GM21723 (cell line): ENCODE data around the gene GNA15.
"Not testable (repeated sequence)": the region's sequence is repeated elsewhere in the genome, so short reads cannot be mapped to it uniquely, and the experiment has no call there.

Source experiments
- ATAC-seq: cut with Tn5 transposase; IDR thresholded peaks from one replicate; pipeline ENCODE4 v1.9.1; 2021; ENCODE audit warnings: mild to moderate bottlenecking, moderate library complexity; ENCODE audit not compliant: unreplicated experiment

The GNA15 gene, protein sequence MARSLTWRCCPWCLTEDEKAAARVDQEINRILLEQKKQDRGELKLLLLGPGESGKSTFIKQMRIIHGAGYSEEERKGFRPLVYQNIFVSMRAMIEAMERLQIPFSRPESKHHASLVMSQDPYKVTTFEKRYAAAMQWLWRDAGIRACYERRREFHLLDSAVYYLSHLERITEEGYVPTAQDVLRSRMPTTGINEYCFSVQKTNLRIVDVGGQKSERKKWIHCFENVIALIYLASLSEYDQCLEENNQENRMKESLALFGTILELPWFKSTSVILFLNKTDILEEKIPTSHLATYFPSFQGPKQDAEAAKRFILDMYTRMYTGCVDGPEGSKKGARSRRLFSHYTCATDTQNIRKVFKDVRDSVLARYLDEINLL

DNA sequence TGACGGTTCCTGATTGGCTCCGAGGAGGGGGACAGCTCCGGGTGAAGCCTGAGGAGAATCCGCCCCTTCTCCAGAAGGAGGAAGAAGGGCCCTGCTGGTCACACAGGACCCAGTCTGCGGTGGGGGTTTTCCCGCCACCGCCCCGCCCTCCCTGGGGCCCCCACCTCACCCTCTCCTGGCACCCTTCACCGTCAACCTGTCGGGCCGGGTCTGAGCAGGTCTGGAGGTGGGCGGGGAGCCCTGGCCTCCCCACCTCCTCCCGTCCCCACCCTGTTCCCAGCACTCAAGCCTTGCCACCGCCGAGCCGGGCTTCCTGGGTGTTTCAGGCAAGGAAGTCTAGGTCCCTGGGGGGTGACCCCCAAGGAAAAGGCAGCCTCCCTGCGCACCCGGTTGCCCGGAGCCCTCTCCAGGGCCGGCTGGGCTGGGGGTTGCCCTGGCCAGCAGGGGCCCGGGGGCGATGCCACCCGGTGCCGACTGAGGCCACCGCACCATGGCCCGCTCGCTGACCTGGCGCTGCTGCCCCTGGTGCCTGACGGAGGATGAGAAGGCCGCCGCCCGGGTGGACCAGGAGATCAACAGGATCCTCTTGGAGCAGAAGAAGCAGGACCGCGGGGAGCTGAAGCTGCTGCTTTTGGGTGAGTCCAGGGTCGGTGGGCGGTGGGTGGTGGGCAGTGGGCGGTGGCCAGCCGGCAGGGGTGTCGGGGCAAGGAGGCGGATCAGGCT, at the start of gene GNA15:
GNA15 (plus strand) TSS at position 73 of the 723 bp plus-strand sequence; CDS start at position 491, 418 bp downstream.
- no peak for ATAC-seq

DNA sequence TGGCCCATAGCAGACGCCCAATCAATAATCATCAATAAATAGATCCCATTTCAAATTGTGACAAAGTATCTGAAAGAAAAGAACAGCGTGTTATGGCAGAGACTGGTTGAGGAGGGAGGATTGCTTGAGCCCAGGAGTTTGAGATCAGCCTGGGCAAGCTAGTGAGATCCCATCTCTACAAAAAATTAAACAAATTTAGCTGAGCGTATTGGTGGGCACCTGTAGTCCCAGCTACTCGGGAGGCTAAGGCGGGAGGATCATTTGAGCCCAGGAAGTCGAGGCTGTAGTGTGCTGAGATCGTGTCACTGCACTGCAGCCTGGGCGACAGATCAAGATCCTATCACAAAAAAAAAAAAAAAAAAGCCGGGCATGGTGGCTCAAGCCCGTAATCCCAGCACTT, 48.1 kb upstream of the GNA15 start:
- no peak for ATAC-seq

GRCh38 chr19:3089299-3089855, 46.5 kb upstream of the GNA15 start:
- not testable (repeated sequence) for ATAC-seq

DNA sequence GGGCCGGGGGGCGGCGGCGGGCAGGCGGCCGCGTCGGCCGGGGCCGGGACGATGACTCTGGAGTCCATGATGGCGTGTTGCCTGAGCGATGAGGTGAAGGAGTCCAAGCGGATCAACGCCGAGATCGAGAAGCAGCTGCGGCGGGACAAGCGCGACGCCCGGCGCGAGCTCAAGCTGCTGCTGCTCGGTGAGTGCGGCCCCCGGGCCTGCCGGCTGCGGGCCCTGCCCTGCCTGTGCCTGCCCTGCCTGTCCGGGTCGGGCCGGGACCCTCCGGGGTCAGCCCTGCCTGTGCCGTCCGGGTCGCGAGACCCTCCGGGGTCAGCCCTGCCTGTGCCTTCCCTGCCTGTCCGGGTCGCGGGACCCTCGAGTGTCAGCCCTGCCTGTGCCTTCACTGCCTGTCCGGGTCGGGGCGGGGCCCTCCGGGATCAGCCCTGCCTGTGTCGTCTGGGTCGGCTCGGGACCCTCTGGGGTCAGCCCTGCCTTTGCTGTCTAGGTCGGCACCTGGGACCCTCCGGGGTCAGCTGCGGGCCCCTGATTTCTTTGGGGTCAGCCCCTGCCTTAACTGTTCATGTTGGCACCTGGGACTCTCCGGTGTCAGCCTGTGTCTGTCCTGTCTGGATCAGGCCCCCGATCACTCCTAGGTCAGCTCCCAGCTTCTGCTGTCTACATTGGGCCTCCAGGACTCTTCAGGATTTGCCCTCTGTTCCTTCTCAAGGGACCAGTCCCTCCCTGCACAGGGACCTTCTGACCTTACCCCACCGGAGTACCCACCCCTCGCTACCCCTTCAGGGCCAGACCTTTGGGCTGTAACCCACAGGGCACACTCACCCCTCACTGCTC, 41.0 kb upstream of the GNA15 start:
- ATAC-seq: no peak

- ATAC-seq: no peak
These were observed 40.2 kb upstream of the GNA15 start for GRCh38 chr19:3095441-3096191.

- no peak for ATAC-seq
These were observed 39.4 kb upstream of the GNA15 start for GRCh38 chr19:3096267-3096901.

- no peak for ATAC-seq
These were observed 38.9 kb upstream of the GNA15 start for GRCh38 chr19:3096902-3097326.

- ATAC-seq: no peak
These were observed 38.4 kb upstream of the GNA15 start for GRCh38 chr19:3097442-3097871.

DNA sequence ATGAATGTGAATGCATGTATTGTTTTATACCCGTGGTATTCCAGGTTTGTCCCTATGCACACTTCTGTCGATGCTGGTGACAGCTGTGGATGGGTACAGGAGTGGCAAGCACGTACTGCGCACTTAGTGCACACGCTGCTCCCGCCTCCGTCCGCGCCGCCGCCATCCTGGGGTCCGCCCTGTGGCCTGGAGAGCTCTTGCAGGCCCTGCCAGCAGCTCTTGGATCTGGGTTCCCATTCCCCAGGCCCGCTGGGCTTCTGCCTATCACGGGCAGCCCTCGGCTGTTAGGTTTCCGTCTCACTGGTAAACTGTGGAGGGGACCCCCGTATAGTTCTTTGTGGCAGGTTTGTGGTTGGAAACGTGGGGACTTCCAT, 37.7 kb upstream of the GNA15 start:
- ATAC-seq: no peak

- ATAC-seq: no peak
These were observed 37.1 kb upstream of the GNA15 start for GRCh38 chr19:3098515-3099346.

DNA sequence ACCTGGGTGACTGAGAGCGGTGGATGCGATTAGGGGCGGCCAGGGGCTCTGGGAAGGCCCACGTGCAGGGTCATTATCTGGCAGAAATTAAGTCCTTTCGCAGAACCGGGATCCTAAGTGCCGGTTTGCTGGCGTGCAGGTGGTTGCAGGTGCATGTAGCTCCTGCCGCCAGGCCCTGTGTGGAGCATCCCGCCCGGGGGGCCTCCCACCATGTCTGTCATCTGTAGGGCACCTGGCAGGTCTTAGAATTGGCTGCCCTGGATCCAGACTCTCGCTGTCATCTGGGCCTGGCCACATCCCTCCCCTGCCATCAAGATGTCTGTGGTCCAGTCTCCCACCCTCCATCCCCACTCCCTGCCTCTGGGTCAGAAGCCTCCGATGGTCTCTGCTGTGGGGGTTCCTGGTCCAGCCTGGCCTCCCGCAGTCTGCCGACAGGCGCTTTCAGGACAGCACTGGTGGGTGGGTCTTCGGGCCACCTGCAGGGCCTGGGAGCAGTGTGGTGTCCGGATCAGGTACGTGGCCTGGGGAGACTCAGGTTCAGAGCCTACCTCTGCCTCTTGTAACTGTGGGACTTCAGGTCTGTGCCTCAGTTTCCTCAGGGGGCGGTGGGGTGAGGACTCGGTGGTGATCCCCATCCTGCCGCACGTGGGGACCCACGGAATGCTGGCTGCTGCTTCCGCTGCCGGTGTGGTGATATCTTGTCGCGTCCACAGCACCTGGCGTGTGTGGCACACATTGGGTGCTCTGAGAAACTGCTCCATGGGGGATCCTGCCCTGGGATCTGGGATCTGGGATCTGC, 36.3 kb upstream of the GNA15 start:
- no peak for ATAC-seq

GRCh38 chr19:3100331-3100730, 35.5 kb upstream of the GNA15 start:
- ATAC-seq: no peak

- no peak for ATAC-seq
These were observed 34.8 kb upstream of the GNA15 start for GRCh38 chr19:3100747-3101730.

- ATAC-seq: no peak
These were observed 33.3 kb upstream of the GNA15 start for GRCh38 chr19:3102239-3103140.

DNA sequence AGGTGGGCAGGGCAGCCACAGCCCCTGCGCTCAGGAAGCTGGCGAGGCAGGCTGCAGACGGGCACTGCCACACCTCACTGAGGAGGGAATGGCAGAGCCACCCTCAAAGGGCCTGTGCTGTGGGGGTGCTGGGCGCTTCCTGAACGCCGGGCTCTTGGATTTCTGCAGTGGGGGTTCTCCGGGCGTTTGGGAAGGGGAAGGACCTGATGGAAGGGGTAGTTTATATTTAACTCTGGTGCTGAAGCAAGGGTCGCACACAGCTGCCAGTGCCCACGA, 31.2 kb upstream of the GNA15 start:
- no peak for ATAC-seq
